Neural crest cell (in vitro differentiated cells): ENCODE results near the gene PLPP1. TPM values are rescaled to one million over a fixed set of nuclear protein-coding genes. Genes with fewer than 3 reads are reported as not detected.

Experiments used
- DNase-seq: peaks from one replicate; pipeline ENCODE4 v3.0.0; 2021; ENCODE audit warnings: low read depth, mixed read lengths, low spot score
- H3K27ac Mint-ChIP-seq: one replicate; pipeline ENCODE4 v1.8.0; 2021; ENCODE audit warnings: mild to moderate bottlenecking, mixed read lengths; ENCODE audit not compliant: unreplicated experiment
- H3K27me3 Mint-ChIP-seq: 2 replicates; pipeline ENCODE4 v1.8.0; 2021; ENCODE audit warnings: low read depth, mild to moderate bottlenecking, mixed read lengths
- H3K36me3 Mint-ChIP-seq: 2 replicates; pipeline ENCODE4 v1.8.0; 2021; ENCODE audit warnings: low read depth, mild to moderate bottlenecking, mixed read lengths
- H3K4me1 Mint-ChIP-seq: 2 replicates; pipeline ENCODE4 v1.8.0; 2021; ENCODE audit warnings: mixed read lengths
- H3K4me3 Mint-ChIP-seq: one replicate; pipeline ENCODE4 v1.8.0; 2021; ENCODE audit warnings: mild to moderate bottlenecking, mixed read lengths
- H3K9me3 Mint-ChIP-seq: 2 replicates; pipeline ENCODE4 v1.8.0; 2021; ENCODE audit warnings: mixed read lengths
- CTCF ChIP-seq: fragments of 200-600 bp; sonication (generic); conservative IDR thresholded peaks from 2 replicates; pipeline ENCODE4 v1.5.0; 2021; ENCODE audit warnings: antibody characterized with exemption, mild to moderate bottlenecking
- total RNA-seq: library from RNA; stranded (reverse); gene quantifications from 2 replicates; pipeline ENCODE4 v1.2.1, GENCODE V29; 2021

The PLPP1 gene
- total RNA-seq, 1 donor from 2014 or later = 13.2 TPM

DNA sequence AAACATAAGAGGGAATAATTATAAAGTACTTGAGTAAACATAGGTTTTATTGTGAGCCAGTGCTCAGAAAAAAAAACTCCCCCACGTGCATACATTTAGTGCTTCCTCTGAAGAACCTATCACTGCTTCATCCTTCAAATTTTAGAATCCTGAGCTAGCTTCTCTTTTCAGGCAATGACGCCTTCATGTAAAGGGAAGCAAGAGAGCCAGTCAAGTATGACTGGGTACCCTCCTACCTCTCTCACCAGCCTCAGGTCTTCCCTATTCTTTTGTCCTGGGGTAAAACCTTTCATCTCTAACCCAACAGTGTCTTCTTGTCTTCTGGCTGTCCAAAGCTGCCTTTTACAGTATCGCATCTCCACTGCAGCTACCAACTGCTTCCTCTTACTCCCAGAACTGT is 32.0 kb downstream of the PLPP1 start:
- peaks cover 36% of the 10 kb centered on the region for H3K4me1 Mint-ChIP-seq
- TF ChIP-seq CTCF = no peak
- no peaks in the 10 kb centered on the region for H3K9me3 Mint-ChIP-seq
- H3K36me3 Mint-ChIP-seq = no peaks in the 10 kb centered on the region
- no peak for DNase-seq
- no peak overlapping the region for H3K27ac Mint-ChIP-seq
- no peak overlapping the region for H3K4me3 Mint-ChIP-seq
- no peaks in the 10 kb centered on the region for H3K27me3 Mint-ChIP-seq

DNA sequence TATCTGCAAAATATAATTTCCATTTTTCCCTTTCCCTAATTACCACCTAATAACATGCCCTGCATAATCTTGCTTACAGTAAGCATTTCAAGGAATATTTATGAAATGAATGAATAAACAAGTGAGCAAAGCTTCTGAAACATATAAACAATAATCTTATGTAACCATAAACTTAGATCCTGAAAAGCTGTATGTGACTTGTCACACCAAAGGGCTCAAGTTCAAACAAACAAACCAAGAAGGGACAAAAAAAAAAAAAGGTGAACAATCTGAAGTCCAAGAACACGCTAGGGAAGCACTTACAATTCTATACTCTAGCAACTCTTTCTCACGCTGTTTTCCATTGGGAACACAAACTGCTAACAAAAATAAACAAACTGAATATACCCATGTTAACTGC is 36.3 kb downstream of the PLPP1 start:
- no peak for DNase-seq
- no peak for TF ChIP-seq CTCF
- no peaks in the 10 kb centered on the region for H3K27me3 Mint-ChIP-seq
- H3K4me3 Mint-ChIP-seq = no peak overlapping the region
- no peak overlapping the region for H3K27ac Mint-ChIP-seq
- no peaks in the 10 kb centered on the region for H3K36me3 Mint-ChIP-seq
- peaks cover 47% of the 10 kb centered on the region for H3K4me1 Mint-ChIP-seq
- H3K9me3 Mint-ChIP-seq = no peaks in the 10 kb centered on the region

GRCh38 chr5:55497712-55498111 is 37.1 kb downstream of the PLPP1 start:
- no peaks in the 10 kb centered on the region for H3K36me3 Mint-ChIP-seq
- DNase-seq = no peak
- H3K4me3 Mint-ChIP-seq = no peak overlapping the region
- H3K4me1 Mint-ChIP-seq = peaks cover 40% of the 10 kb centered on the region
- peak overlapping the region; percentile 7 for H3K27ac Mint-ChIP-seq
- H3K9me3 Mint-ChIP-seq = no peaks in the 10 kb centered on the region
- TF ChIP-seq CTCF = no peak
- H3K27me3 Mint-ChIP-seq = no peaks in the 10 kb centered on the region

DNA sequence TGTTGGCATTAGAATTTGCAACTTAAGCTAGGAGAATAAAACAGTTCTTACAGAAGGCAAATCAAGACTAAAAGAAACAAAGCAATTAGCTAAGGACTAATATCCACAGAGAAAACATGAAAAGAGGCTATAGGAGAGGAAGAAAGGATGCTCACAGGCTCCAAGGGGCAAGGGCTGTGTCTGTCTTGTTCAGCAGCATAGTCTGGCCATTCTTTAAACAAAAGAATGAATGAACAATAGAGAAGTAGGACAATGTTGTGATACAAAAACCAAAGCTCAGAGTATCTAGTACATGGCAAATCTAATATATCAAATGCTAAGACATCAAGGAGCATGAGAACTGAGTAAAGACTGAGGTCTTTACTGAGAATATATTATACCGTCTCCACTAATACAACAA is 39.5 kb downstream of the PLPP1 start:
- DNase-seq = no peak
- H3K4me1 Mint-ChIP-seq = peaks cover 27% of the 10 kb centered on the region
- no peak overlapping the region for H3K4me3 Mint-ChIP-seq
- H3K27ac Mint-ChIP-seq = no peak overlapping the region
- H3K36me3 Mint-ChIP-seq = no peaks in the 10 kb centered on the region
- TF ChIP-seq CTCF = no peak
- H3K9me3 Mint-ChIP-seq = no peaks in the 10 kb centered on the region
- H3K27me3 Mint-ChIP-seq = no peaks in the 10 kb centered on the region

DNA sequence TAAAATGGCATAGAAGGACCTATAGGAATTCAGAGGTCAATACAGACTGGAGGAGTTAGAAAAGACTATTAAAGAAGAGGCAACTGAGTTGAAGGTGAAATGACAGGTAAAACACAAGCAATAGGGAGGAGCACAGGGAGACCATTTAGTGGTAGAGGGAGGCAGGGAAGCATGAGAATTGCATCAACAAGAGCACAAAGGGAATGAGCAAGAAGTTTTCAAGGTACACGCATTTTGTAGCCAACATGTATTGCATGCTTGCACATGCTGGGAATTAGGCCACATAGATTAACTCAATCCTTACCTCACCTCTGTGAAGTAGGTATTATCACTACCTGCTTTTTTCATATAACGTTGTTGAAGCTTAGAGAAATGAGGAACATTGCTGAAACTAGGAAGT is 42.3 kb downstream of the PLPP1 start:
- Mint-ChIP-seq H3K27me3 (no peaks in the 10 kb centered on the region), H3K4me1 (peaks cover 8% of the 10 kb centered on the region), H3K27ac (no peak overlapping the region), H3K36me3 (no peaks in the 10 kb centered on the region), H3K9me3 (no peaks in the 10 kb centered on the region), H3K4me3 (no peak overlapping the region)
- DNase-seq = no peak
- no peak for TF ChIP-seq CTCF

DNA sequence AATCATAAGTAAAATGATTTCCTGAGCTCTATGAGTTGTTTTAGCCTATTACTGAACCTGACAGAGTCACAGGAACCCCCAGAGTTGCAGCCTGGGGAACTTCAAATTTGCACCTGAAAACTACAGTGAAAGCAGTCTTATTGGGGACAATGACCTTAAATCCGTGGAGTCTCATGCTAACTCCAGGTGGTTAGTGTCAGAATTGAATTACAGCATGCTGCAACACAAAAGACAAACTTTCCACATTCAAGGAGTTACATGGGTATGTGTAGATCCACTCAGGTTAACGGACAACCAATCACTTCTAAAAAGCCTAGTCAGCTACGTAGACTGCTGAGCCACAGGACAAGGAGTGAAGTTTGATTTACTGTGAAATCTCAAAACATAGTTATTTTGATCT is 49.7 kb downstream of the PLPP1 start:
- Mint-ChIP-seq H3K9me3 (no peaks in the 10 kb centered on the region), H3K4me3 (no peak overlapping the region), H3K36me3 (no peaks in the 10 kb centered on the region), H3K27ac (no peak overlapping the region), H3K4me1 (peaks cover 4% of the 10 kb centered on the region), H3K27me3 (no peaks in the 10 kb centered on the region)
- no peak for DNase-seq
- no peak for TF ChIP-seq CTCF
